Mucosa of rectum (tissue), 2 donors: ENCODE measurements around the gene INPP4B.
"Not testable (repeated sequence)": the region's sequence is repeated elsewhere in the genome, so short reads cannot be mapped to it uniquely, and the experiment has no call there.

Experiments
- H3K27ac ChIP-seq, 2 donors: one replicate each; pipeline ENCODE4 v1.7.0; 2013; ENCODE audit warnings: inconsistent platforms in 2 of 2, low read depth in 2 of 2, low read length in 2 of 2
- H3K27me3 ChIP-seq, 2 donors: one replicate each; pipeline ENCODE4 v1.7.0; 2013; ENCODE audit warnings: low read length in 2 of 2; ENCODE audit not compliant: control insufficient read depth in 2 of 2, insufficient read depth in 2 of 2
- H3K36me3 ChIP-seq, 2 donors: one replicate each; pipeline ENCODE4 v1.7.0; 2013; ENCODE audit warnings: low read length in 2 of 2; ENCODE audit not compliant: control insufficient read depth in 2 of 2, insufficient read depth in 2 of 2
- H3K4me1 ChIP-seq, 2 donors: one replicate each; pipeline ENCODE4 v1.7.0; 2013; ENCODE audit warnings: low read length in 2 of 2, mild to moderate bottlenecking in 1 of 2; ENCODE audit not compliant: control insufficient read depth in 2 of 2, insufficient read depth in 2 of 2
- H3K4me3 ChIP-seq, 2 donors: one replicate each; pipeline ENCODE4 v1.7.0; 2013; ENCODE audit warnings: low read length in 2 of 2
- H3K9ac ChIP-seq, 2 donors: one replicate each; pipeline ENCODE4 v1.7.0; 2013; ENCODE audit warnings: low read length in 2 of 2, low read depth in 1 of 2, mild to moderate bottlenecking in 1 of 2
- H3K9me3 ChIP-seq, 2 donors: one replicate each; pipeline ENCODE4 v1.7.0; 2013; ENCODE audit warnings: low read length in 2 of 2; ENCODE audit not compliant: control insufficient read depth in 2 of 2
- donor health status: healthy.
- donor health status: Normal muscosa, but diverticular disease.

INPP4B gene

DNA sequence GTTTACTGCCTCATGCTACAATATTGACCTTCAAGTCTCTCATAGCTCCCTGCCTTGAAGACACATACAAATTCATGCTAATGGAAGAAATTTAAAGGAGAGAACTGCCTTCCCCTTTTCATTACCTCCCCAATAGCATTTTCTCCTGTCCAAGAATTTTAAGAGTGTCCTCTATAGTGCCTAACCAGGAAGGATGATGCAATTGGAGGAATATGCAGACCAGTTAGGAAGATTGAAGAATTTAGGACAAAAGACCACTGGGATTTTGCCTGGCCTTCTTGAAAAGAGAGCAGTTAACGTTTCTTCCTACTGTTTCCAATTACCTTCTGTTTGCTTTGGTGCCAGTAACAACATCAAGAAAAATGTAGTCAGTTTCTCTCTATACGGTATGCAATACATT lies 443.9 kb downstream of the INPP4B start:
- no peaks in the 10 kb centered on the region for H3K36me3 ChIP-seq
- H3K9ac ChIP-seq, result no peak overlapping the region
- H3K27ac ChIP-seq, result no peak overlapping the region
- H3K4me1 ChIP-seq, result peaks cover 0 to 12% of the 10 kb centered on the region in 2 donors
- no peaks in the 10 kb centered on the region for H3K9me3 ChIP-seq
- no peaks in the 10 kb centered on the region for H3K27me3 ChIP-seq
- H3K4me3 ChIP-seq, result peak overlapping the region in 1 of 2 donors; percentile 33

DNA sequence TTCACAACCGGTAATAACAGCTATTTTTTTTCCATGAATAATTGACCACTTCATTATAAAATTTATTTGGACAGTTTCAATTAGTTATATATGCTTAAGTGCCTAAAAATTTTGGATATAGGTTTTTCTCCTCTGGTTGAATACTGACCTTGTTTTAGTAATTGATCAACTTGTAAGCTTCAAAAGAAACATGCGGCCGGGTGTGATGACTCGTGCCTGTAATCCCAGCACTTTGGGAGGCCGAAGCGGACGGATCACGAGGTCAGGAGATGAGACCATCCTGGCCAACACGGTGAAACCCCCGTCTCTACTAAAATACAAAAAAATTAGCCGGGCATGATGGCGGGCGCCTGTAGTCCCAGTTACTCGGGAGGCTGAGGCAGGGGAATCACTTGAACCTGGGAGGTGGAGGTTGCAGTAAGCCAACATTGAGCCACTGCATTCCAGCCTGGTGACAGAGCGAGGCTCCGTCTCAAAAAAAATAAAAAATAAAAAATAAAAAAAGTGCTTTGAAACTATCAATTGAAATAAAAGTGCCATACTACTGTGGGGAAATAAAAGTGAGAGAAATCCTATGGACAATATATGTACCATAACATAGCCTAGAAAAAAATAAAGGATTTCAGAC lies 448.6 kb downstream of the INPP4B start:
- not testable (repeated sequence) for H3K9me3 ChIP-seq, H3K27ac ChIP-seq, H3K36me3 ChIP-seq, H3K4me1 ChIP-seq, H3K4me3 ChIP-seq, H3K27me3 ChIP-seq, H3K9ac ChIP-seq

DNA sequence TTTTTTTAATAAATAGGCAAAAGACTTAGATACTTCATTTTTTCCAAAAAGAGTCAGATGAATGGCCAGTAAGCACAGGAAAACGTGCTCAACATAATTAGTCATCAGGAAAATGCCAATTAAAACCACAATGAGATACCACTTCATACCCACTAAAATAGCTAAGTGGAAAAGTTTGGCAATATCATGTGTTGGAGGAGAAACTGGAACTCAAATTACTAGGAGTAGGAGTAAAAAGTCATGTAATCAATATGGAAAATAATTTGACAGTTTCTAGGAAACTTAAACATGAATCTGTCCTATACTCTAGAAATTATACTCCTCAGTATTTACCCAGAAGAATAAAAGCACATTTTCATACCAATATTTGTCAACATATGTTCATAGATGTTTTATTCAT lies 449.8 kb downstream of the INPP4B start:
- no peaks in the 10 kb centered on the region for H3K36me3 ChIP-seq
- H3K27ac ChIP-seq, result no peak overlapping the region
- no peak overlapping the region for H3K4me3 ChIP-seq
- H3K4me1 ChIP-seq, result no peaks in the 10 kb centered on the region
- H3K9me3 ChIP-seq, result no peaks in the 10 kb centered on the region
- no peak overlapping the region for H3K9ac ChIP-seq
- no peaks in the 10 kb centered on the region for H3K27me3 ChIP-seq

DNA sequence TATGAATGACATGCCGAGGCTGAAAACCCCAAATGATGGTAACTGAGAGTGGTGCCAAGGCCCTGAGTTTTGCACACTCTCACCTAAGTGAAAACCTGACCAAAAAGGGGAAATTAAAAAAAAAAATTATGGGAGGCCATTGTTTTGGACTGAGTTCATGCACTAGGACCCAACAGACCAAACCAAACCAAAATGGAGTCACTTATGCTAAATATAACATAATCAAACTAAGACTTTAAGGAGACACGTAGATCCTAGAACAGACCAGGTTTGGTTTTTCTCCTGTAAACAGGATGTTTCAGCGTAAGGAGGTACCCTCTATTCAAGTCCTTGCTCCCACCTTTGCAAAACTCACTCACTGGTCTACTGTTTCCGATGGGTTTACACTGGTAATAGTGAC lies 453.0 kb downstream of the INPP4B start:
- Histone ChIP-seq H3K4me1 (no peaks in the 10 kb centered on the region), H3K4me3 (no peak overlapping the region), H3K27ac (no peak overlapping the region), H3K36me3 (no peaks in the 10 kb centered on the region), H3K9me3 (no peaks in the 10 kb centered on the region), H3K9ac (no peak overlapping the region), H3K27me3 (no peaks in the 10 kb centered on the region)

DNA sequence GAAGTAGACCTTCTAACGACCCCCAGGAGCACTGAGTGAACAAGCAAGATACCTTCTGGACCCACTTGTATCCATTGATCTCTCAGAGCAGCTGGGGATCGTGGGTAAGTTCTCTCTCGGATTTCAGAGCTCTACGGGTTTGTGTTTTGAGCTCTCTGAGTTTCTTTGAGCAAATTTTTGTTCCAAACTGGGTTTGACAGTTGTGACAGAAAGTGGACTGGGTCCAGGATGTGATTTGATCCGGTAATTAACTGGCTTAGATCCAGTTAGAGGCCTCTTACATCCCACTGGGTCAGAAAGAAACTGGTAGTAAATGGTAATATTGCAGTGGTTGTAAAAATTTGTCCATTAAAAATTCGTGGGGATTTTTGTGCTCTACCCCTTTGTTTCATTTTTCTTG lies 459.2 kb downstream of the INPP4B start:
- no peak overlapping the region for H3K4me3 ChIP-seq
- H3K27me3 ChIP-seq, result no peaks in the 10 kb centered on the region
- H3K9ac ChIP-seq, result no peak overlapping the region
- no peaks in the 10 kb centered on the region for H3K9me3 ChIP-seq
- no peak overlapping the region for H3K27ac ChIP-seq
- no peaks in the 10 kb centered on the region for H3K36me3 ChIP-seq
- H3K4me1 ChIP-seq, result no peaks in the 10 kb centered on the region

DNA sequence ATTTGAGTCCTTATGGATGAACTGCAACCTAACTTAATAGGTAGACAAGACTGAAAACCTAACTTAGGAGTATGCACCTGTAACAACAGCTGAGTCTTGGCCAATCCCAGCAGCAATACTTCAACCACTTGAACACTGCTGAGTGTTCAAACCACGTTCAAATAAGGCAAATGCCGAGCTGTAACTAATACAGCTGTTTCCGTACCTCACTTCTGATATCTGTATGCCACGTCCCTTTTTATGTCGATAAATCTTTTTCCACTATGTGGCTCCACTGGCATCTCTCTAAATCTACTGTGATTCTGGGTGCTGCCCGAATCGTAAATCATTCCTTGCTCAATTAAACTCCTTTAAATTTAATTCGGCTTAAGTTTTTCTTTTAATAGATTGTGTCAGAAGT lies 459.7 kb downstream of the INPP4B start:
- H3K36me3 ChIP-seq, result no peaks in the 10 kb centered on the region
- H3K27me3 ChIP-seq, result no peaks in the 10 kb centered on the region
- H3K4me1 ChIP-seq, result no peaks in the 10 kb centered on the region
- no peak overlapping the region for H3K4me3 ChIP-seq
- no peak overlapping the region for H3K9ac ChIP-seq
- no peak overlapping the region for H3K27ac ChIP-seq
- no peaks in the 10 kb centered on the region for H3K9me3 ChIP-seq

DNA sequence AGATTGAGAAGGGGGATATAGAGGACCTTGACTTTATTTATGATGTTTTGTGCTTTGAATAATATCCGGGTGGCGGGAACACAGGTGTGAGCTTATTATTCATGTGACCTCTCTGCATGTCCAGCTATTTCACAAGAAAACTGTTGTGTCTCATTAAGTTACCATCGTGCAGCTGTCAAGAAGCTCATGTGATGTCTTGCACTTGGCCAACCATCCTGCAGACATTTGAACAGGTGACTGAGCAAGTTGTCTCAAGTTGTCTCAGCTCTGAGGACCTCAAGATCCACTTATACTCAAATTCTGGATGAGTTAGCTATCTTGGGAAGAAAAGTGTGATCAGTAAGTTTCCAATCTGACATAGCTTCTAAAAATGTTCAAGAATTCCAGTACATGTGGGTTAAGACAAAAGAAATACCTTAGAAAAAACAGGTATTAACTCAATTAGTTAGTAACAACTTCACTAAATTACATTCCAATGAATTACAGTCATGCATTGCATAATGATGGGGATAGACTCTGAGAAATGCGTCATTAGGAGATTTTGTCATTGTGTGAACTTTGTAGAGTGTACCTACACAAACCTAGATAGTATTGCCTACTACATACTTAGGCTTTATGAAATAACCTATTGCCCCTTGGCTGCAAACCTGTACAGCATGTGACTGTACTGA lies 462.2 kb downstream of the INPP4B start:
- H3K9ac ChIP-seq, result no peak overlapping the region
- H3K27ac ChIP-seq, result no peak overlapping the region
- H3K27me3 ChIP-seq, result no peaks in the 10 kb centered on the region
- no peaks in the 10 kb centered on the region for H3K36me3 ChIP-seq
- H3K9me3 ChIP-seq, result no peaks in the 10 kb centered on the region
- no peak overlapping the region for H3K4me3 ChIP-seq
- H3K4me1 ChIP-seq, result no peaks in the 10 kb centered on the region

DNA sequence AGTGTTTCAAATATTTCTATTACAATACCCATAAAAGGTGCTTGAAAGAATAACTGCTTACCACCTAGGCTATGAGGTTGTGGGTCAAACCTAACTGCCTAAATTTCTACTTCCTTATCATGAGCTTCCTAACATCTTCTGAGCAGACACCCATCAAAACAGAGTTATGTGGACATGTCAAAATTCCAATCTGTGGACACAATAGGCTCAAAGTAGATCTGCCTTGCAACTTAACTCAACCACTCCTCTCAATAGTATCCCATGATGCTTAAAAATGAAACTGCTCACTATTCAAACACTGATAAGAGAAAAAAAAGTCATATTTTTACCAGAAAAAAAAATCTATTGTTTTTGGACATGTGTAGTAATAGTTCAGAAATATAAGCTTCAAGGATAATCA lies 462.7 kb downstream of the INPP4B start:
- Histone ChIP-seq H3K27ac (no peak overlapping the region), H3K4me3 (no peak overlapping the region), H3K36me3 (no peaks in the 10 kb centered on the region), H3K9me3 (no peaks in the 10 kb centered on the region), H3K9ac (no peak overlapping the region), H3K4me1 (no peaks in the 10 kb centered on the region), H3K27me3 (no peaks in the 10 kb centered on the region)

DNA sequence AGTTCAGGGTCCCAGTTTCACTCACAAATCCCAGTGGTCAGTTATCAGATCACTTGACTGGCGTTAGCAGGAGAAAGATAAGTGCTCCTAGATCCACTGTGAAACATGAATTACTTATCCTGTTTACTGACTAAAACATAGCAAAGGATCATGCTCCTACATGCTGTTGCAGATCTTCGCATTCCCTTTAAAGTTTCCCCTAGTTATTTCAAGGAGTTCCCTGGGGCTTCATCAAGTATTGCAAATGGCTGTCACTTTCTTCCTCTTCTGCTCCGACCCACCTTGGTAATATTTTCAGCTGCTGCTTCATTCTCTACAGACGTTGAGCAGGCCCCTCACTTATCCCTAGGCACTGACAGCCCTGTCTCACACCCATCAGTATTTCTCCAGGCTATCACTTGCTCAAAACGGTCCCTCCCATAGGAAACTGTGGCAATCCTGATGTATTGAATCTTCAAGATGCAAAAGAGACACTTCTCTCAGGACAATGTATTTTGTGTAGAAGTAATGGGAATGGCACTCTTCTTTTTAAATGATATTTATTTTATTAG lies 466.0 kb downstream of the INPP4B start:
- Histone ChIP-seq H3K9me3 (no peaks in the 10 kb centered on the region), H3K36me3 (no peaks in the 10 kb centered on the region), H3K4me3 (no peak overlapping the region), H3K27ac (no peak overlapping the region), H3K4me1 (no peaks in the 10 kb centered on the region), H3K9ac (no peak overlapping the region), H3K27me3 (no peaks in the 10 kb centered on the region)

DNA sequence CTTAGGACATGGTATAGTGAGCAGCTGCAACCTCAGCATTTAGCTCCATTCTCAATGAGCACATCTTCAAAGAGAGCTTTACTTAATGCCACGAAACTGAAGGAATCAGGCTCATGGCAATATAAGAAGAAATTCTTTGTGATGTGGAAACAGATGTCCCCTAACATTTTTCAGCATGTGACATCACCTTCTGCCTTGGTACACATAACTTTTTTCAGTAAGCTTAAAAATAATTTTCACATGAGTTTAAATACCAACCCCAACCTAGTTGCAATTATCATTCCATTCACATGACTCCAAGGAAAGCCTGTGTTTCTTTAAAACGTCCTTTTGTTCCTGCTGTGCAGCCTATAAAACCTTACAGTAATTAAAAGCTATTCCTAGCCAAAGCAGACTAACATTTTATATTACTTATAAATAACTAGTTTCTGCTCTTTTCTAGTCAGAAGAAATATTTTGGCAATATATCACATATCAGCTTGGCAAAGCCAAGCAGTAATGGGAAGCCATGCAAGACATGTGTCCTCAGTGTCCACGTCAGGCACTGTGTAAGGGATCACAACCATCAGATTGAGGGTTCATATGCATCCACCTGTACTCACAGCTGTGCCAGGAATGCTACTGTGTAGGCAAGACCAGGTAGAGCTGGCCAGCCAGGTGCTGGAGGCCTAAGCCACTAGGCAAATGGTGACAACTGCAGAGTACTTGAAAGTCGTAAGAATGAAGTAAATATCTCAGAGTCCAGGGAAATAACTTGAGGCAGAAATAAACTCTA lies 466.6 kb downstream of the INPP4B start:
- Histone ChIP-seq H3K4me3 (no peak overlapping the region), H3K36me3 (no peaks in the 10 kb centered on the region), H3K27me3 (no peaks in the 10 kb centered on the region), H3K27ac (no peak overlapping the region), H3K9me3 (no peaks in the 10 kb centered on the region), H3K9ac (no peak overlapping the region), H3K4me1 (no peaks in the 10 kb centered on the region)
